ENCODE measurements around the gene UNK. TPM values are rescaled to one million over a fixed set of nuclear protein-coding genes. Genes with fewer than 3 reads are reported as not detected.

Gene UNK
- total RNA-seq, 1 experiment from 2014 or later = 27.8 TPM

DNA sequence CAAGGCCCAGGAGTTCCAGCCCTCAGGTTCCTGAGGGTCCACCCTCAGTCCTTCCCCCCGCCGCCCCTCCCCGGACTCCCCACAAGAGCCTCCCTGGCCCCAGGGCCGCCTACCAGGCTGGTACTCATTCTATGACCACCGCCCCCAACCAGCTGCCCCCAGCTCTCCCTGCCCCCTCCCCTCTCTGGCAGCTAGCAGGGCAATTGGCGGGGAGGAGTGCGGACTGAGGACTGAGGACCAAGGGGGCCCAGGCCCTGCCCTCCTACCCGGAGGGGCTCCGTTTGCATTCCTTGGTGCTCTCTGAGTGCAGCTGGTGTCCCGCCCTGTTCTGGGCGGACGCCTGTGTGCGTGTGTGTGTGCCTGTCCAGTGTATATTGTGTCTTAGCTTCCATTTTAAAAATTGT lies 40.5 kb downstream of the UNK start:
- intact Hi-C loops (cut with micrococcal nuclease; ENCODE audit: unreplicated experiment) = no loop called here
- H3K9me3 ChIP-seq (ENCODE audit: insufficient read depth, low read depth) = no peaks in the 10 kb centered on the region
- no peaks in the 10 kb centered on the region for H3K79me2 ChIP-seq (ENCODE audit: low read depth)
- no peak for TF ChIP-seq CTCF (conservative IDR thresholded peaks at IDR 0.05)
- H3K4me3 ChIP-seq = no peak overlapping the region
- peaks cover 28% of the 10 kb centered on the region; the same call in 1 of the 2 replicates for H3F3A ChIP-seq (ENCODE audit: insufficient read depth, low read depth)
- no peaks in the 10 kb centered on the region for H4K20me1 ChIP-seq (ENCODE audit: insufficient read depth)
- no peak overlapping the region for H2AFZ ChIP-seq
- H3K9me2 ChIP-seq (ENCODE audit: insufficient read depth) = no peaks in the 10 kb centered on the region
- BruUV-seq (replicated peaks) = no TSS peak
- H3K4me1 ChIP-seq (replicated peaks; ENCODE audit: insufficient read depth) = no peaks in the 10 kb centered on the region
- H3K36me3 ChIP-seq (ENCODE audit: low read depth) = peaks cover under 1% of the 10 kb centered on the region; the same call in 1 of the 2 replicates
- H3K27me3 ChIP-seq (ENCODE audit: insufficient read depth, low read depth) = no peaks in the 10 kb centered on the region
- CTCF ChIA-PET = interaction anchor here (0.6 kb wide), 1 partner anchor 51 kb away, joined by 3 read pairs; no protein-coding TSS in a partner anchor
- H3K4me2 ChIP-seq = no peak overlapping the region
- no peak overlapping the region for H3K27ac ChIP-seq
- DNase-seq = no peak
- POLR2A ChIA-PET (ENCODE audit: unreplicated experiment) = interaction anchor here (0.6 kb wide), 3 partner anchors 13 to 36 kb away, joined by 5 to 7 read pairs (median 7); no protein-coding TSS in a partner anchor

DNA sequence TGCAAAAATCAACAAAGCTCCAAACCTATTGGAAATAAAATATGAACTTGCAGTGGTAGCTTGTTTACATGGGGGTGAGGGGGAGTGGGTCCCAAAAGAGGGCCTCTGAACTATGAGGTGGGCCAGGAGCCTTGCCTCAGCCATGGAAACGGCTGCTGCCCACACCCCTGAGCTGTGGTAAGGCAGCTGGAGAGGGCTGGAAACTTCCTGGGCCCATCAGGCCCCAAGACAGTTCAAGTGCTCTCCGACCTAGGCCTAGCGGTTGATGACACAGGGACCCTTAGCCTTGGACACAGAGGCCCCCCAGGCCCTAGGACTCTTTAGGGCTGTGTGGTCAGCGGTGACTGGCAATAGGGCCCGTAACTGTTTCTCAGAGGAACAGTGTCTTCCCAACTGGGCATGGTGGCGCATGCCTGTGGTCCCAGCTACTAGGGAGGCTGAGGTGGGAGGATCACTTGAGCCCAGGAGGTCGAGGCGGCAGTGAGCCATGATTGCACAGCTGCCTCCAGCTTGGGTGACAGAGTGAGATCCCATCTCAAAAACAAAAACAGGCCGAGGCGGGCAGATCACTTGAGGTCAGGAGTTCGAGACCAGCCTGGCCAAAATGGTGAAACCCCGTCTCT lies 41.3 kb downstream of the UNK start:
- Histone ChIP-seq H3K9me3 (ENCODE audit: insufficient read depth, low read depth) (no peaks in the 10 kb centered on the region), H3K4me2 (no peak overlapping the region), H2AFZ (no peak overlapping the region), H4K20me1 (ENCODE audit: insufficient read depth) (no peaks in the 10 kb centered on the region), H3K27ac (no peak overlapping the region), H3F3A (ENCODE audit: insufficient read depth, low read depth) (peaks cover 28% of the 10 kb centered on the region; the same call in 1 of the 2 replicates), H3K27me3 (ENCODE audit: insufficient read depth, low read depth) (no peaks in the 10 kb centered on the region), H3K4me1 (replicated peaks; ENCODE audit: insufficient read depth) (no peaks in the 10 kb centered on the region), H3K79me2 (ENCODE audit: low read depth) (no peaks in the 10 kb centered on the region), H3K9me2 (ENCODE audit: insufficient read depth) (no peaks in the 10 kb centered on the region), H3K4me3 (no peak overlapping the region), H3K36me3 (ENCODE audit: low read depth) (no peaks in the 10 kb centered on the region)
- POLR2A ChIA-PET (ENCODE audit: unreplicated experiment) = interaction anchor here (0.6 kb wide), 1 partner anchor 13 kb away, joined by 5 read pairs; no protein-coding TSS in a partner anchor
- TF ChIP-seq CTCF (conservative IDR thresholded peaks at IDR 0.05) = no peak
- DNase-seq = no peak
- BruUV-seq (replicated peaks) = no TSS peak
- CTCF ChIA-PET = interaction anchor here (0.6 kb wide), 1 partner anchor 50 kb away, joined by 3 read pairs; no protein-coding TSS in a partner anchor
- intact Hi-C loops (cut with micrococcal nuclease; ENCODE audit: unreplicated experiment) = no loop called here

DNA sequence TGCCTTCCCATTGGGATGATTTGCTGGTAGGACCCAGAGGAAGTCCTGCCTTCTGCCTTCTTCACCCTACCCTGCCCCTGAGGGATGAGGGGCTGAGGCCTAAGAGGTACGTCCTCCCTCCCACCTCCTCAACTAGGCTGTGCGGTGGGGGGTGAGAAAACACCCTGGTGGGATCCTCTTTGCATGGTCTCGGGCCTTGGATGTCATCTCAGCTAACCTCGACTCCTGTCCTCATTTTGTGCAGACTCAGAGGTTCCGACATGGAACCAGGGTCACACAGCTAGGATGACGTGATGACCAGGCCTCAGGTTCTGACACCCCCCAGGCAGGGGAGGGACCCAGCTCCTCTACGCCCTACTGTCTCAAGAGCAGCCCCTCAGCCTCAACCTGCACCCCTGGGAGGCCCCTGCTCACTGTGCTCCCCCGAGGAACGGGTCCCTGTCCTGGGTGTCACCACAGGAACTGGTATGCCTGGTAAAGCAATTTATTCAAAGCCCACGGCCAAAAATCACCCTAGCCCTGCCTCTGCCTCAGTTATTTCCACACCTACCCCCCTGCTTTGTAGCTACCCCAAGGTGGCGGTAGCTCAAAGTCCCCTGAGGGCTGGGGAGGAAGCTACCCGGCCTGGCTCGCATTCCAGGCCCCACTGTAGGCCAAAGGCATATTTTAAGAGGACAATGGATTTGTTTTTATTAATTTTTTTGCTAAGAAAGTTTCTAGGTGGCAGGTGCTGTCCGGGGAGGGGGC lies 42.1 kb downstream of the UNK start:
- CTCF ChIA-PET = interaction anchor here (0.8 kb wide), 1 partner anchor 44 kb away, joined by 3 read pairs; no protein-coding TSS in a partner anchor
- H4K20me1 ChIP-seq (ENCODE audit: insufficient read depth) = no peaks in the 10 kb centered on the region
- POLR2A ChIA-PET (ENCODE audit: unreplicated experiment) = interaction anchor here (0.9 kb wide), 1 partner anchor 19 kb away, joined by 4 read pairs; no protein-coding TSS in a partner anchor
- H3K4me1 ChIP-seq (replicated peaks; ENCODE audit: insufficient read depth) = no peaks in the 10 kb centered on the region
- H3K4me3 ChIP-seq = no peak overlapping the region
- intact Hi-C loops (cut with micrococcal nuclease; ENCODE audit: unreplicated experiment) = no loop called here
- no peak overlapping the region for H3K4me2 ChIP-seq
- no peaks in the 10 kb centered on the region for H3K9me2 ChIP-seq (ENCODE audit: insufficient read depth)
- no peak for DNase-seq
- no peaks in the 10 kb centered on the region for H3K9me3 ChIP-seq (ENCODE audit: insufficient read depth, low read depth)
- no peaks in the 10 kb centered on the region for H3K79me2 ChIP-seq (ENCODE audit: low read depth)
- peaks cover 28% of the 10 kb centered on the region; the same call in 1 of the 2 replicates for H3F3A ChIP-seq (ENCODE audit: insufficient read depth, low read depth)
- no TSS peak for BruUV-seq (replicated peaks)
- no peaks in the 10 kb centered on the region for H3K27me3 ChIP-seq (ENCODE audit: insufficient read depth, low read depth)
- H3K27ac ChIP-seq = peak overlapping the region; percentile 12; the same call in 1 of the 2 replicates
- TF ChIP-seq EZH2 (IDR thresholded peaks at IDR 0.05; ENCODE audit: low read depth) (no peak), CTCF (conservative IDR thresholded peaks at IDR 0.05) (no peak)
- H3K36me3 ChIP-seq (ENCODE audit: low read depth) = no peaks in the 10 kb centered on the region
- no peak overlapping the region for H2AFZ ChIP-seq
